ENCODE measurements around the gene MEGF6. TPM values are rescaled to one million over a fixed set of nuclear protein-coding genes. Genes with fewer than 3 reads are reported as not detected.

MEGF6 gene
- total RNA-seq, 1 donor from 2014 or later, result 1.7 TPM

DNA sequence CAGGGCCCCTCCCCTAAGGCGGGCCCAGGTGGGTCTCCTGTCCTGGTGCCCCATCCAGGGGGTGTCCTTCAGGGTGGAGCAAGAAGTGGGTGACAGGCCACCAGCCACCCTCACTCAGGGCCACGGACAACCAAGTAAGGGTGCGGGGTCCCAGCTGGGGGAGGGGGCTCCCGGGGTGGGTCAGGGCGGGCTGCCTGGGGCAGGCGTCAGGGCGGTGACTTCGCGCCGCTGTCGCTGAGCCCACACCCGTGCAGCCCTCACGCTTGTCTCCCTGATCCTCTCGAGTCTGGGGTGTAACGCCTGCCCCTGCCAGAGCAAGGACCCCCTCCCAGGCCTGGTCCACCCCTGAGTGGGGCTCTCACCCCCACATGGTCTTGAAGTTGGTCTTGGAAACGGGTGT lies 134.6 kb downstream of the MEGF6 start:
- Mint-ChIP-seq H3K4me3 (ENCODE audit: low read depth) (no peak overlapping the region), H3K4me1 (ENCODE audit: low read depth) (no peaks in the 10 kb centered on the region), H3K27me3 (ENCODE audit: low read depth) (no peaks in the 10 kb centered on the region), H3K9me3 (no peaks in the 10 kb centered on the region), H3K36me3 (ENCODE audit: low read depth) (no peaks in the 10 kb centered on the region), H3K27ac (no peak overlapping the region)
- intact Hi-C loops (cut with micrococcal nuclease), result no loop called here
- DNase-seq (ENCODE audit: low spot score), result no peak

GRCh38 chr1:3475839-3476573 lies 135.3 kb downstream of the MEGF6 start:
- Mint-ChIP-seq H3K4me1 (ENCODE audit: low read depth) (no peaks in the 10 kb centered on the region), H3K27ac (no peak overlapping the region), H3K9me3 (no peaks in the 10 kb centered on the region), H3K36me3 (ENCODE audit: low read depth) (no peaks in the 10 kb centered on the region), H3K4me3 (ENCODE audit: low read depth) (no peak overlapping the region), H3K27me3 (ENCODE audit: low read depth) (no peaks in the 10 kb centered on the region)
- intact Hi-C loops (cut with micrococcal nuclease), result no loop called here
- DNase-seq (ENCODE audit: low spot score), result no peak

- Mint-ChIP-seq H3K4me1 (ENCODE audit: low read depth) (no peaks in the 10 kb centered on the region), H3K27ac (no peak overlapping the region), H3K36me3 (ENCODE audit: low read depth) (no peaks in the 10 kb centered on the region), H3K27me3 (ENCODE audit: low read depth) (no peaks in the 10 kb centered on the region), H3K9me3 (no peaks in the 10 kb centered on the region), H3K4me3 (ENCODE audit: low read depth) (no peak overlapping the region)
- DNase-seq (ENCODE audit: low spot score), result no peak
- intact Hi-C loops (cut with micrococcal nuclease), result no loop called here
These were observed 136.9 kb downstream of the MEGF6 start for GRCh38 chr1:3474421-3474820.

- H3K27ac Mint-ChIP-seq, result no peak overlapping the region
These were observed 137.3 kb downstream of the MEGF6 start for GRCh38 chr1:3474016-3474415.

GRCh38 chr1:3473381-3473844 lies 137.9 kb downstream of the MEGF6 start:
- intact Hi-C loops (cut with micrococcal nuclease), result no loop called here
- Mint-ChIP-seq H3K4me3 (ENCODE audit: low read depth) (no peak overlapping the region), H3K9me3 (no peaks in the 10 kb centered on the region), H3K27me3 (ENCODE audit: low read depth) (no peaks in the 10 kb centered on the region), H3K36me3 (ENCODE audit: low read depth) (no peaks in the 10 kb centered on the region), H3K27ac (no peak overlapping the region), H3K4me1 (ENCODE audit: low read depth) (no peaks in the 10 kb centered on the region)
- no peak for DNase-seq (ENCODE audit: low spot score)

More at GRCh38 chr1:3474016-3474415, 137.3 kb downstream of the MEGF6 start:
- Mint-ChIP-seq H3K4me1 (ENCODE audit: low read depth) (no peaks in the 10 kb centered on the region), H3K36me3 (ENCODE audit: low read depth) (no peaks in the 10 kb centered on the region), H3K4me3 (ENCODE audit: low read depth) (no peak overlapping the region), H3K27me3 (ENCODE audit: low read depth) (no peaks in the 10 kb centered on the region), H3K9me3 (no peaks in the 10 kb centered on the region)
- intact Hi-C loops (cut with micrococcal nuclease), result no loop called here
- no peak for DNase-seq (ENCODE audit: low spot score)

DNA sequence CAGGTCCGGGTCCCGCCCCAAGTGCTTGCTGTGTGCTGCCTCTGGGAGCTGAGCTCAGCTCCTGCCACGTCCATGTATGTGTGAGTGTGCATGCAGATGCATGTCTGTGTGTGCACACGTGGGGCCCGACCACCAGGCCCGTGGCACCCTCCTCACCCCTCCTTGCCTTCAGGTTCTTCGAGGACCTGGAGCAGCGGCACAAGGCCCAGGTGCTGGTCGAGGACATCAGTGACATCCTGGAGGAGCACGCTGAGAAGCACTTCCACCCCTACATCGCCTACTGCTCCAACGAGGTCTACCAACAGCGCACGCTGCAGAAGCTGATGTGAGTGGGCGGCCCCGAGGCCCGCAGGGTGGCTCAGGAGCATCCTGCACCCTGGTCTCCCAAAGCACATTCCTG lies 138.4 kb downstream of the MEGF6 start:
- no peaks in the 10 kb centered on the region for H3K27me3 Mint-ChIP-seq (ENCODE audit: low read depth)
- H3K27ac Mint-ChIP-seq, result no peak overlapping the region
- intact Hi-C loops (cut with micrococcal nuclease), result no loop called here
- no peaks in the 10 kb centered on the region for H3K4me1 Mint-ChIP-seq (ENCODE audit: low read depth)
- no peaks in the 10 kb centered on the region for H3K36me3 Mint-ChIP-seq (ENCODE audit: low read depth)
- H3K4me3 Mint-ChIP-seq (ENCODE audit: low read depth), result no peak overlapping the region
- DNase-seq (ENCODE audit: low spot score), result no peak
- no peaks in the 10 kb centered on the region for H3K9me3 Mint-ChIP-seq

DNA sequence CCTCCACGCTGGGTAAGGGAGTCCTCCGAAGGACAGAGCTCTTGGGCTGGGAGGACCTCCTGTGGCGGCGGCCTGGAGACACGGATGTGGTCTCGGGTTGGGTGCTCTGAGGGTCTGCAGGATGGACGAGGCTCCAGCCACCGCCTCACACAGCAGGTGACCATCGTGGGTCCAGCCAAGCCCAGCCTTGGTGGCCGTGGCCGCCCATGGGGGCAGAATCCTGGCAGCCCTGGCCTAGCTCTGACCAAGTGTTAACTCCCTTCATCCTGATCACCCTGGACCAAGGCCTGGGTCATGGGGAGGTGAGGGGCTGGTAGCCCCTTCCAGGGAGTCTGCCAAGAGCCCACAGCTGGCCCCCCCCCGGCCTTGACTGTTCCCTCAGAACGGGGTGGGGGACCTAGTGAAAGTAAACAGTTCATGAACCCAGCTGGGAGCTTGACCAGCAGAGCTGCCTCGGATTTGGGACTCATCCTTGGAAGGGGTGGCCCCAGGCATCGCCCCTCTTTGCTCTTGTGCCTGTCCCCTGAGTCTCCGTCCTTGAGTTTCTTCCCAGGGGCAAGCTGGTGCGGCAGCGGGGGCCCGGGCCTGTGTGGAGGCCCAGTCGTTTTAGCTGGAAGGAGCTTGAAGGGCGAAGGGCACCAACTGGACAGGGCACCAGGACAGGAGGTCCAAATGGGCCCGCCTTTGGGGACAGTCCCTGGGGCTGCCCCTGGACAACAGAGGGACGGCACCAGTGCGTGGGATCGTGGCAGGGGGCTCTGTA lies 139.0 kb downstream of the MEGF6 start:
- Mint-ChIP-seq H3K27ac (no peak overlapping the region), H3K4me3 (ENCODE audit: low read depth) (no peak overlapping the region), H3K4me1 (ENCODE audit: low read depth) (no peaks in the 10 kb centered on the region), H3K36me3 (ENCODE audit: low read depth) (no peaks in the 10 kb centered on the region), H3K27me3 (ENCODE audit: low read depth) (no peaks in the 10 kb centered on the region), H3K9me3 (no peaks in the 10 kb centered on the region)
- DNase-seq (ENCODE audit: low spot score), result no peak
- intact Hi-C loops (cut with micrococcal nuclease), result no loop called here

DNA sequence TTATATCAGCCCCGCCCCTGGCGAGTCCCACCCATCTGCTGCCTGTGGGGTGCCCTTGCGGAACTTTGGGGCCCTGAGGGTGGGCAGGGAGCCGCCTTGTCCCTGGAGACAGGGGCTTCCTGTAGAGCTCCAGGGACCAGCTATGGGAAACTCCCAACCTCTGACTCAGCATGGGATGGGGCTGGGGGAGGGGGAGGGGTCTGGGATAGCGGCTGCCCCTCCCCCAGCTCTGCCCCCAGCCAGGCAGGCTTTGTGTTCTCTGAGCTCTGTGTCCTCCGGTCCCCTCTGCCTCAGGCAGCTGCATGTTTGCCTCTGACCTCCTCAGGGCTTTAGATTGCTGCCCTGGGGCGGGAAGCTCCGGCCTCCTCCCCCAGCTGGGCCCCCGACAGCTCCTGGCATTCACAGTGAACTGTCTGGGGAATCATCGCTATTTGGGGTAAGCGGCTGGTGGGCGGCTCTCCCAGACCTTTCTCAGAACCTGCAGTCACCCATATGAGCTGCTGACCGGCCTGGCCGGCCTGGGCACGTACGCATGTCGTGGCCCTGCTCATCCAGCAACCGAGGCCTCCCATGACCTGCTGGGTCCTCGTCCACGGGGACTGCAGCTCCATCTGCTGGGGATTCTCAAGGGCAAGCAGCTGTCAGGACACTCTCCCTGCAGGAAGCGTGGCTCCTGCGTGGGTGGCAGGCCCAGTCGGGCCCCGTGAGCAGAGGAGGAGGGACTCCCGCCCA lies 139.8 kb downstream of the MEGF6 start:
- DNase-seq (ENCODE audit: low spot score), result no peak
- H3K27ac Mint-ChIP-seq, result no peak overlapping the region
- intact Hi-C loops (cut with micrococcal nuclease), result no loop called here
- no peak overlapping the region for H3K4me3 Mint-ChIP-seq (ENCODE audit: low read depth)
- no peaks in the 10 kb centered on the region for H3K4me1 Mint-ChIP-seq (ENCODE audit: low read depth)
- no peaks in the 10 kb centered on the region for H3K9me3 Mint-ChIP-seq
- H3K36me3 Mint-ChIP-seq (ENCODE audit: low read depth), result no peaks in the 10 kb centered on the region
- no peaks in the 10 kb centered on the region for H3K27me3 Mint-ChIP-seq (ENCODE audit: low read depth)

DNA sequence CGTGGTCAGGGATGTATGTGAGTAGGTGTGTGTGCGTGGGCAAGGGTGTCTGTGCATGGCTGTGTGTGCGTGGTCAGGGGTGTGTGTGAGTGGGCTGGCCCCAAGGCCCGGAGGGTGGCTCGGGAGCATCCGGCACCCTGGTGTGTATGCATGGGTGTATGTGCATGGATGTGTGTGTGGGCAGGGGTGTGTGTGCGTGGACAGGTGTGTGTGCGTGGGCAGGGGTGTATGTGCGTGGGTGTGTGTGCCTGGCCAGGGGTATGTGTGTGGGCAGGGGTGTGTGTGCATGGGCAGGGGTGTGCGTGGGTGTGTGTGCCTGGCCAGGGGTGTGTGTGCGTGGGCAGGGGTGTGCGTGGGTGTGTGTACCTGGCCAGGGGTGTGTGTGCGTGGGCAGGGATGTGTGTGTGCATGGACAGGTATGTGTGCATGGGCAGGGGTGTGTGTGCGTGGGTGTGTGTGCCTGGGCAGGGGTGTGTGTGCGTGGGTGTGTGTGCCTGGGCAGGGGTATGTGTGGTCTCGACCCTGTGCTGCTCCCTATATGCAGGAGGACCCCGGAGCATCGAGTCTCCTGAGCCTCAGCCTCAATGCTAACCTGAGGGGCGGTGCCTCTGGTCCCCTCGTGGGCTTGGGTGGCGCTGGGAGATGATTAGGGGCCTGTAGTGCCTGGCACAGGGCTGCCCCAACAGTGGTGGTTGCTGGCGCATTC lies 140.5 kb downstream of the MEGF6 start:
- Mint-ChIP-seq H3K9me3 (no peaks in the 10 kb centered on the region), H3K27me3 (ENCODE audit: low read depth) (no peaks in the 10 kb centered on the region), H3K4me1 (ENCODE audit: low read depth) (no peaks in the 10 kb centered on the region), H3K4me3 (ENCODE audit: low read depth) (no peak overlapping the region), H3K27ac (no peak overlapping the region), H3K36me3 (ENCODE audit: low read depth) (no peaks in the 10 kb centered on the region)
- intact Hi-C loops (cut with micrococcal nuclease), result no loop called here
- DNase-seq (ENCODE audit: low spot score), result no peak

DNA sequence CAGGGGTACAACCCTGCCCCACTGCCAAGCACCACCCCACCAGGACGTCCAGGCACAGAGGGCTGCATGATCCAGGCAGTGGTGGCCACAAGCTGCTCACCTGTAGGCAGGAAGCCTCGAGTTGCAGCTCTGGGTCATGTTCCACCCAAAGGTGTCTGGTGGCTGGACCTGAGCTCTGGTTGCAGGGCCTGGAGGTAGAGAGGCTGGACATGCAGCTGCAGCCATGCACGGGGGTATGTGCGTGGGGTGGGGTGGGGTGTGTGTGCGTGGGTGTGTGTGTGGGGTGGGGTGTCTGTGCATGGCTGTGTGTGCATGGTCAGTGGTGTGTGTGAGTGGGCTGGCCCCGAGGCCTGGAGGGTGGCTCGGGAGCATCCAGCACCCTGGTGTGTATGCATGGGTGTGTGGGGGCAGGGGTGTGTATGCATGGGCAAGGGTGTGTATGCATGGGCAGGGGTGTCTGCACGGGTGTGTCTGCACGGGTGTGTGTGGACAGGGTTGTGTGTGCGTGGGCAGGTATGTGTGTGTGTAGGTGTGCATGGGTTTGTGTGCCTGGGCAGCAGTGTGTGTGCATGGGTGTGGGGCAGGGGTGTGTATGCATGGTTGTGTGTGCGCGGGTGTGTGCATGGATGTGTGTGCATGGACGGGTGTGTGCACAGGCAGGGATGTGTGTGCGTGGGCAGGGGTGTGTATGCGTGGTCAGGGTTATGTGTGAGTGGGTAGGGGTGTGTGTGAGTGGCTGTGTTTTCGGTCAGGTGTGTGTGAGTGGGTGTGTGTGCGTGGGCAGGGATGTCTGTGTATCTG lies 141.3 kb downstream of the MEGF6 start:
- no peak for DNase-seq (ENCODE audit: low spot score)
- H3K36me3 Mint-ChIP-seq (ENCODE audit: low read depth), result no peaks in the 10 kb centered on the region
- H3K4me1 Mint-ChIP-seq (ENCODE audit: low read depth), result no peaks in the 10 kb centered on the region
- intact Hi-C loops (cut with micrococcal nuclease), result no loop called here
- no peak overlapping the region for H3K27ac Mint-ChIP-seq
- no peaks in the 10 kb centered on the region for H3K9me3 Mint-ChIP-seq
- no peaks in the 10 kb centered on the region for H3K27me3 Mint-ChIP-seq (ENCODE audit: low read depth)
- no peak overlapping the region for H3K4me3 Mint-ChIP-seq (ENCODE audit: low read depth)

DNA sequence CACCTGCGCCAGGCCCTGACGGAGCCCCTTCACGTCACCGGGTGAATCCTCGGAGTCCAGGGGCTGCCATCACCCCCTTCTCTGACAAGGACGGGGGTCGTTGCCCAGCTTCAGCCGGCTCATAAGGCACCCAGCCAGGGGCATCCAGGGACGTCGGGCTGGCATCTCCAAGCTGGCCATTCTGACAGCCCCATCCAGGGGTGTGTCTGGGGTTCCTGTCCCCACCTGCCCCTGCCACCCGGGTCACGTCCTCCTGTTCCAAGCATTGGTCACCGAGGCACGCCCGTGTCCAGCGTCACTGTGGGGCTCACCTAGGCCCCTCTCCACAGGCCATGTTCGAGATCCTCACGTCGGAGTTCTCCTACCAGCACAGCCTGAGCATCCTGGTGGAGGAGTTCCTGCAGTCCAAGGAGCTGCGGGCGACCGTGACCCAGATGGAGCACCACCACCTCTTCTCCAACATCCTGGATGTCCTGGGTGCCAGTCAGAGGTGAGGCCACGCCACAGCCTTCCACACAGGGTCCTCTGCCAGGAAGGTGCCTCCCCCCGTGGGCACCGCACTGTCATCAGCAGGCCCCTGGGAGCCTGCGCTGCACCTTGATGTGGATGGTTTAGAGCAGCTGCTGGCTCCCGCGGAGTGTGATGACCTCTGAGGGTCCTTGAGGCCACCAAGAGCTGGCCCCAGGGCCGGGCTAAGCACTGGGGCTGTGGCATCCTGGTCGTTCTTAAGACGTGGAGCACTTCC lies 142.0 kb downstream of the MEGF6 start:
- no peaks in the 10 kb centered on the region for H3K27me3 Mint-ChIP-seq (ENCODE audit: low read depth)
- no peak overlapping the region for H3K27ac Mint-ChIP-seq
- DNase-seq (ENCODE audit: low spot score), result no peak
- no peaks in the 10 kb centered on the region for H3K4me1 Mint-ChIP-seq (ENCODE audit: low read depth)
- intact Hi-C loops (cut with micrococcal nuclease), result no loop called here
- no peaks in the 10 kb centered on the region for H3K36me3 Mint-ChIP-seq (ENCODE audit: low read depth)
- H3K9me3 Mint-ChIP-seq, result no peaks in the 10 kb centered on the region
- no peak overlapping the region for H3K4me3 Mint-ChIP-seq (ENCODE audit: low read depth)
